Measurements from ENCODE around the gene BCL11A.

The BCL11A gene

GRCh38 chr2:60516383-60516811 lies 37.1 kb downstream of the BCL11A start:
- Histone ChIP-seq H3K4me2 (ENCODE audit: low read length, poor library complexity, severe bottlenecking) (peak overlapping the region; percentile 8), H2BK12ac (ENCODE audit: low read length in 2 of 2) (peak overlapping the region in 1 of 2 experiments; percentile 51), H3K4me3 (ENCODE audit: insufficient read depth in 1 of 2, low read depth in 1 of 2, low read length in 2 of 2) (peak overlapping the region in 1 of 2 experiments; percentile 75), H2BK120ac (ENCODE audit: low read depth, low read length) (no peak overlapping the region), H2AK5ac (ENCODE audit: low read length, severe bottlenecking) (peak overlapping the region; percentile 40), H3K23ac (ENCODE audit: low read length in 2 of 2) (no peak overlapping the region), H4K8ac (ENCODE audit: low read length) (peak overlapping the region; percentile 69), H2AFZ (ENCODE audit: low read depth, low read length) (no peak overlapping the region), H3K14ac (ENCODE audit: low read length in 2 of 2) (no peak overlapping the region), H3K79me1 (replicated peaks; ENCODE audit: low read length, poor library complexity, severe bottlenecking) (peaks cover 41% of the 10 kb centered on the region), H3K9ac (ENCODE audit: low read length) (peak overlapping the region; percentile 88), H4K91ac (ENCODE audit: low read length) (peak overlapping the region; percentile 45), H2BK5ac (ENCODE audit: low read depth, low read length, poor library complexity, severe bottlenecking) (peak overlapping the region; percentile 79), H3K27ac (ENCODE audit: low read length, poor library complexity, severe bottlenecking) (peak overlapping the region; percentile 97), H3K4ac (ENCODE audit: low read depth in 1 of 2, low read length in 2 of 2) (peak overlapping the region in 1 of 2 experiments; percentile 60), H3K4me1 (ENCODE audit: control insufficient read depth, insufficient read depth, low read depth, low read length) (peaks cover 35% of the 10 kb centered on the region), H2BK15ac (ENCODE audit: low read depth, poor library complexity, severe bottlenecking) (no peak overlapping the region), H3K27me3 (ENCODE audit: control insufficient read depth in 1 of 2, insufficient read depth in 1 of 2, low read length in 2 of 2) (peaks cover 0 to under 1% of the 10 kb centered on the region in 2 experiments), H3K36me3 (ENCODE audit: control insufficient read depth in 1 of 2, insufficient read depth in 2 of 2, low read depth in 1 of 2, low read length in 2 of 2) (peaks cover 0 to 4% of the 10 kb centered on the region in 2 experiments), H3K9me3 (ENCODE audit: control insufficient read depth, low read length) (no peaks in the 10 kb centered on the region), H3K18ac (ENCODE audit: low read depth in 1 of 2, low read length in 2 of 2) (peak overlapping the region; percentile 34 to 54)
- 61% methylated on average over 6 of the region's 6 CpGs for WGBS
- DNase-seq, result peak; percentile 70

GRCh38 chr2:60515721-60516226 lies 37.7 kb downstream of the BCL11A start:
- no peak overlapping the region for H2BK15ac ChIP-seq (ENCODE audit: low read depth, poor library complexity, severe bottlenecking)
- DNase-seq, result peak; percentile 71
- peak overlapping the region in 1 of 2 experiments; percentile 75 for H3K4me3 ChIP-seq (ENCODE audit: insufficient read depth in 1 of 2, low read depth in 1 of 2, low read length in 2 of 2)
- H4K8ac ChIP-seq (ENCODE audit: low read length), result peak overlapping the region; percentile 22
- peak overlapping the region; percentile 97 for H3K27ac ChIP-seq (ENCODE audit: low read length, poor library complexity, severe bottlenecking)
- H3K14ac ChIP-seq (ENCODE audit: low read length in 2 of 2), result no peak overlapping the region
- no peak overlapping the region for H4K91ac ChIP-seq (ENCODE audit: low read length)
- peak overlapping the region; percentile 65 for H2AK5ac ChIP-seq (ENCODE audit: low read length, severe bottlenecking)
- peaks cover 35% of the 10 kb centered on the region for H3K4me1 ChIP-seq (ENCODE audit: control insufficient read depth, insufficient read depth, low read depth, low read length)
- H2BK12ac ChIP-seq (ENCODE audit: low read length in 2 of 2), result no peak overlapping the region
- H3K18ac ChIP-seq (ENCODE audit: low read depth in 1 of 2, low read length in 2 of 2), result no peak overlapping the region
- no peak overlapping the region for H3K23ac ChIP-seq (ENCODE audit: low read length in 2 of 2)
- H3K9ac ChIP-seq (ENCODE audit: low read length), result peak overlapping the region; percentile 88
- WGBS, result 85% methylated on average over 7 of the region's 7 CpGs
- H3K4me2 ChIP-seq (ENCODE audit: low read length, poor library complexity, severe bottlenecking), result no peak overlapping the region
- peaks cover 38% of the 10 kb centered on the region for H3K79me1 ChIP-seq (replicated peaks; ENCODE audit: low read length, poor library complexity, severe bottlenecking)
- H3K36me3 ChIP-seq (ENCODE audit: control insufficient read depth in 1 of 2, insufficient read depth in 2 of 2, low read depth in 1 of 2, low read length in 2 of 2), result peaks cover 0 to 6% of the 10 kb centered on the region in 2 experiments
- H2BK5ac ChIP-seq (ENCODE audit: low read depth, low read length, poor library complexity, severe bottlenecking), result peak overlapping the region; percentile 79
- no peak overlapping the region for H3K4ac ChIP-seq (ENCODE audit: low read depth in 1 of 2, low read length in 2 of 2)
- no peaks in the 10 kb centered on the region for H3K27me3 ChIP-seq (ENCODE audit: control insufficient read depth in 1 of 2, insufficient read depth in 1 of 2, low read length in 2 of 2)
- H2BK120ac ChIP-seq (ENCODE audit: low read depth, low read length), result no peak overlapping the region
- no peak overlapping the region for H2AFZ ChIP-seq (ENCODE audit: low read depth, low read length)
- no peaks in the 10 kb centered on the region for H3K9me3 ChIP-seq (ENCODE audit: control insufficient read depth, low read length)

GRCh38 chr2:60513996-60514395 lies 39.5 kb downstream of the BCL11A start:
- Histone ChIP-seq H2BK5ac (ENCODE audit: low read depth, low read length, poor library complexity, severe bottlenecking) (no peak overlapping the region), H3K4me1 (ENCODE audit: control insufficient read depth, insufficient read depth, low read depth, low read length) (peaks cover 30% of the 10 kb centered on the region), H2AK5ac (ENCODE audit: low read length, severe bottlenecking) (no peak overlapping the region), H4K91ac (ENCODE audit: low read length) (no peak overlapping the region), H3K4me2 (ENCODE audit: low read length, poor library complexity, severe bottlenecking) (no peak overlapping the region), H2BK120ac (ENCODE audit: low read depth, low read length) (no peak overlapping the region), H3K27me3 (ENCODE audit: control insufficient read depth in 1 of 2, insufficient read depth in 1 of 2, low read length in 2 of 2) (peaks cover 0 to 8% of the 10 kb centered on the region in 2 experiments), H2BK12ac (ENCODE audit: low read length in 2 of 2) (no peak overlapping the region), H3K4me3 (ENCODE audit: insufficient read depth in 1 of 2, low read depth in 1 of 2, low read length in 2 of 2) (no peak overlapping the region), H3K79me1 (replicated peaks; ENCODE audit: low read length, poor library complexity, severe bottlenecking) (peaks cover 46% of the 10 kb centered on the region), H3K14ac (ENCODE audit: low read length in 2 of 2) (no peak overlapping the region), H4K8ac (ENCODE audit: low read length) (no peak overlapping the region), H3K27ac (ENCODE audit: low read length, poor library complexity, severe bottlenecking) (no peak overlapping the region), H3K23ac (ENCODE audit: low read length in 2 of 2) (no peak overlapping the region), H3K18ac (ENCODE audit: low read depth in 1 of 2, low read length in 2 of 2) (no peak overlapping the region), H3K9ac (ENCODE audit: low read length) (no peak overlapping the region), H3K36me3 (ENCODE audit: control insufficient read depth in 1 of 2, insufficient read depth in 2 of 2, low read depth in 1 of 2, low read length in 2 of 2) (peaks cover 0 to 7% of the 10 kb centered on the region in 2 experiments), H2AFZ (ENCODE audit: low read depth, low read length) (no peak overlapping the region), H3K9me3 (ENCODE audit: control insufficient read depth, low read length) (no peaks in the 10 kb centered on the region), H3K4ac (ENCODE audit: low read depth in 1 of 2, low read length in 2 of 2) (no peak overlapping the region), H2BK15ac (ENCODE audit: low read depth, poor library complexity, severe bottlenecking) (no peak overlapping the region)
- WGBS, result 70% methylated on average over 4 of the region's 4 CpGs
- no peak for DNase-seq

GRCh38 chr2:60513191-60513590 lies 40.3 kb downstream of the BCL11A start:
- Histone ChIP-seq H2AFZ (ENCODE audit: low read depth, low read length) (no peak overlapping the region), H2BK15ac (ENCODE audit: low read depth, poor library complexity, severe bottlenecking) (no peak overlapping the region), H4K91ac (ENCODE audit: low read length) (no peak overlapping the region), H3K27me3 (ENCODE audit: control insufficient read depth in 1 of 2, insufficient read depth in 1 of 2, low read length in 2 of 2) (peaks cover 0 to 12% of the 10 kb centered on the region in 2 experiments), H3K36me3 (ENCODE audit: control insufficient read depth in 1 of 2, insufficient read depth in 2 of 2, low read depth in 1 of 2, low read length in 2 of 2) (peaks cover 0 to 7% of the 10 kb centered on the region in 2 experiments), H3K23ac (ENCODE audit: low read length in 2 of 2) (no peak overlapping the region), H3K14ac (ENCODE audit: low read length in 2 of 2) (no peak overlapping the region), H2BK5ac (ENCODE audit: low read depth, low read length, poor library complexity, severe bottlenecking) (no peak overlapping the region), H3K27ac (ENCODE audit: low read length, poor library complexity, severe bottlenecking) (no peak overlapping the region), H3K79me1 (replicated peaks; ENCODE audit: low read length, poor library complexity, severe bottlenecking) (peaks cover 46% of the 10 kb centered on the region), H4K8ac (ENCODE audit: low read length) (no peak overlapping the region), H3K4me1 (ENCODE audit: control insufficient read depth, insufficient read depth, low read depth, low read length) (peaks cover 33% of the 10 kb centered on the region), H3K18ac (ENCODE audit: low read depth in 1 of 2, low read length in 2 of 2) (no peak overlapping the region), H2BK12ac (ENCODE audit: low read length in 2 of 2) (no peak overlapping the region), H2BK120ac (ENCODE audit: low read depth, low read length) (no peak overlapping the region), H3K4ac (ENCODE audit: low read depth in 1 of 2, low read length in 2 of 2) (no peak overlapping the region), H3K4me2 (ENCODE audit: low read length, poor library complexity, severe bottlenecking) (no peak overlapping the region), H3K9me3 (ENCODE audit: control insufficient read depth, low read length) (no peaks in the 10 kb centered on the region), H3K4me3 (ENCODE audit: insufficient read depth in 1 of 2, low read depth in 1 of 2, low read length in 2 of 2) (no peak overlapping the region), H2AK5ac (ENCODE audit: low read length, severe bottlenecking) (no peak overlapping the region), H3K9ac (ENCODE audit: low read length) (no peak overlapping the region)
- 95% methylated on average over 5 of the region's 5 CpGs for WGBS
- no peak for DNase-seq

Measured in mesenchymal stem cell (in vitro differentiated cells and primary cell).